Measurements from ENCODE around the gene CDS1.

DNA sequence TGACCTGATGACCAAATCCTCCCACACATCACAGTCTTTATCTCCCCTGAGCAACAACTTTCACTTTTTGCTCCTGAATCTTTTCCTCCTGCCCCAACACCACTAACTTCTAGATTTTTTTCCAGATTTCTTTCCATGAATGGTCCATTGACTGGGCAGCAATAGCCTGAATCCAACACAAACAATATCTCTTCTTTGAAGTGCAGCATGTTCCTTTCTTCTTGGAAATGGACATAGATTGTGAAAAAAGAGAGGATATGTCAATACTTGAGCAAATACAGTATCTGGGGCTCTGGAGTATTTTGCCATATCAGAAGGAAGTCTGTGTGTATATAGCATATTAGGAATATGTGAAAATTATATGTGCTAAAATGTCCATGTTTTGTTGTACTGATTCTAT is 55.2 kb downstream of the CDS1 start:
- TF ChIP-seq, protein P1, sequence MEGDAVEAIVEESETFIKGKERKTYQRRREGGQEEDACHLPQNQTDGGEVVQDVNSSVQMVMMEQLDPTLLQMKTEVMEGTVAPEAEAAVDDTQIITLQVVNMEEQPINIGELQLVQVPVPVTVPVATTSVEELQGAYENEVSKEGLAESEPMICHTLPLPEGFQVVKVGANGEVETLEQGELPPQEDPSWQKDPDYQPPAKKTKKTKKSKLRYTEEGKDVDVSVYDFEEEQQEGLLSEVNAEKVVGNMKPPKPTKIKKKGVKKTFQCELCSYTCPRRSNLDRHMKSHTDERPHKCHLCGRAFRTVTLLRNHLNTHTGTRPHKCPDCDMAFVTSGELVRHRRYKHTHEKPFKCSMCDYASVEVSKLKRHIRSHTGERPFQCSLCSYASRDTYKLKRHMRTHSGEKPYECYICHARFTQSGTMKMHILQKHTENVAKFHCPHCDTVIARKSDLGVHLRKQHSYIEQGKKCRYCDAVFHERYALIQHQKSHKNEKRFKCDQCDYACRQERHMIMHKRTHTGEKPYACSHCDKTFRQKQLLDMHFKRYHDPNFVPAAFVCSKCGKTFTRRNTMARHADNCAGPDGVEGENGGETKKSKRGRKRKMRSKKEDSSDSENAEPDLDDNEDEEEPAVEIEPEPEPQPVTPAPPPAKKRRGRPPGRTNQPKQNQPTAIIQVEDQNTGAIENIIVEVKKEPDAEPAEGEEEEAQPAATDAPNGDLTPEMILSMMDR (IDR thresholded peaks at IDR 0.05): no peak
- no peak for TF ChIP-seq POLR2A (IDR thresholded peaks at IDR 0.05)
